Kidney (tissue), 14 donors: ENCODE data around the gene AGAP2. TPM values are rescaled to one million over a fixed set of nuclear protein-coding genes. Genes with fewer than 3 reads are reported as not detected.

Experiments used
- DNase-seq, 5 donors: peaks; one replicate each; pipeline ENCODE4 v3.0.0-alpha.2; 2013 to 2020
- FAIRE-seq: peaks from 2 replicates; lab custom pipeline; 2012; peaks lifted over from hg19 to GRCh38; lab: Jason Lieb, UNC
- H3K27ac ChIP-seq, 2 donors: one replicate each; pipeline ENCODE4 v1.7.0; 2013; ENCODE audit warnings: low read depth in 2 of 2, low read length in 2 of 2, inconsistent platforms in 1 of 2
- H3K27me3 ChIP-seq: one replicate; pipeline ENCODE4 v1.7.1; 2013; ENCODE audit warnings: low read length, inconsistent platforms; ENCODE audit not compliant: control insufficient read depth, insufficient read depth
- H3K36me3 ChIP-seq, 3 donors: one replicate each; pipeline versions ENCODE4 v1.7.0 to v1.7.1; 2013; ENCODE audit warnings: low read length in 3 of 3, control low read depth in 1 of 3, inconsistent platforms in 1 of 3; ENCODE audit not compliant: insufficient read depth in 3 of 3, control insufficient read depth in 2 of 3
- H3K4me1 ChIP-seq, 3 donors: one replicate each; pipeline versions ENCODE4 v1.7.0 to v1.7.1; 2013; ENCODE audit warnings: low read length in 3 of 3, inconsistent platforms in 1 of 3, low read depth in 1 of 3; ENCODE audit not compliant: control insufficient read depth in 2 of 3, insufficient read depth in 2 of 3
- H3K4me3 ChIP-seq, 3 donors: one replicate each; pipeline versions ENCODE4 v1.7.0 to v1.8.1; 2013; ENCODE audit warnings: low read length in 3 of 3, control low read depth in 1 of 3, inconsistent platforms in 1 of 3
- H3K9ac ChIP-seq, 3 donors: one replicate each; pipeline versions ENCODE4 v1.7.0 to v1.7.1; 2013; ENCODE audit warnings: low read length in 3 of 3, control low read depth in 1 of 3, inconsistent platforms in 1 of 3
- H3K9me3 ChIP-seq, 3 donors: one replicate each; pipeline versions ENCODE4 v1.7.0 to v1.7.1; 2013; ENCODE audit warnings: low read length in 3 of 3, control low read depth in 1 of 3, inconsistent platforms in 1 of 3; ENCODE audit not compliant: control insufficient read depth in 2 of 3, insufficient read depth in 1 of 3
- intact Hi-C: fragments of 100-400 bp; cut with DNase I; formaldehyde crosslinking; loops from one replicate; pipeline ENCODE4 v1.11.1; 2022
- polyA plus RNA-seq: library from polyadenylated mRNA; stranded (reverse); fragments of 350-450 nt; fragmentation: Illumina TruSeq; extraction: RNeasy Lipid Tissue Mini Kit (QIAGEN cat#74804); gene quantifications from one replicate; pipeline ENCODE4 v1.2.3, GENCODE V29; 2014; ENCODE audit warnings: low read depth, low replicate concordance; ENCODE audit not compliant: insufficient read depth
- total RNA-seq: library from RNA; stranded (reverse); fragmentation: NEBNext Ultra II Directional; extraction: Animal tissue kit (Norgen Biotek cat#: 25700); gene quantifications from one replicate; pipeline ENCODE4 v1.2.1, GENCODE V29; 2021
- TF ChIP-seq, protein P1 (sequence below): IDR thresholded peaks from 3 replicates; pipeline ENCODE4 v1.5.1; 2012; ENCODE audit warnings: mild to moderate bottlenecking, moderate library complexity, borderline replicate concordance; ENCODE audit not compliant: insufficient read depth; ENCODE audit errors: extremely low read depth
- donor health status: control.
- donor health status: control.
- donor health status: control.
- donor health status: control.
- donor health status: control.
- donor health status: DM: yes; HTN: yes; CAD: no.
- donor health status: Normal renal cell carcinoma (clear cell type).

Gene AGAP2
- total and polyA plus RNA-seq, 2 donors from 2014 or later, result 0.13 to 3.7 TPM

DNA sequence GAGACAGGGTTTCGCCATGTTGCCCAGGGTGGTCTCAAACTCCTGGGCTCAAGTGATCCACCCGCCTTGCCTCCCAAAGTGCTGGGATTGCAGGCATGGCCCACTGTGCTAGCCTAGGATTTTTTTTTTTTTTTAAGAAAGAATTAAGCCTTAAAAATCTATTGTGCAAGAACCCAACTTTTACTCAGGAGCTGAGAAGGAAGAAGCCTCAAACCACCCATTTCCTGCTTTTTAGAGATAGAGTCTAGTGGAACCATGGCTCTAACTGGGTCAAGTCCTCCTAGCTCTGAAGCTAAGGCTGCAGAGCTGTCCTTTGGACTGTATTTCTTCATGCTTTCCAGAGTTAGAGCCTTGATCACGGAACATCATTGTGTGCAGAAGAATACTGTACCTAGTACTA lies 42.7 kb upstream of the AGAP2 start:
- H3K27ac ChIP-seq, result no peak overlapping the region
- DNase-seq, result no peak
- H3K9me3 ChIP-seq, result no peaks in the 10 kb centered on the region
- no peak overlapping the region for H3K9ac ChIP-seq
- intact Hi-C loops, result no loop called here
- FAIRE-seq, result no peak
- H3K4me3 ChIP-seq, result no peak overlapping the region
- H3K4me1 ChIP-seq, result peaks cover 0 to 33% (median 27%) of the 10 kb centered on the region in 3 donors
- no peaks in the 10 kb centered on the region for H3K27me3 ChIP-seq
- TF ChIP-seq, protein P1, sequence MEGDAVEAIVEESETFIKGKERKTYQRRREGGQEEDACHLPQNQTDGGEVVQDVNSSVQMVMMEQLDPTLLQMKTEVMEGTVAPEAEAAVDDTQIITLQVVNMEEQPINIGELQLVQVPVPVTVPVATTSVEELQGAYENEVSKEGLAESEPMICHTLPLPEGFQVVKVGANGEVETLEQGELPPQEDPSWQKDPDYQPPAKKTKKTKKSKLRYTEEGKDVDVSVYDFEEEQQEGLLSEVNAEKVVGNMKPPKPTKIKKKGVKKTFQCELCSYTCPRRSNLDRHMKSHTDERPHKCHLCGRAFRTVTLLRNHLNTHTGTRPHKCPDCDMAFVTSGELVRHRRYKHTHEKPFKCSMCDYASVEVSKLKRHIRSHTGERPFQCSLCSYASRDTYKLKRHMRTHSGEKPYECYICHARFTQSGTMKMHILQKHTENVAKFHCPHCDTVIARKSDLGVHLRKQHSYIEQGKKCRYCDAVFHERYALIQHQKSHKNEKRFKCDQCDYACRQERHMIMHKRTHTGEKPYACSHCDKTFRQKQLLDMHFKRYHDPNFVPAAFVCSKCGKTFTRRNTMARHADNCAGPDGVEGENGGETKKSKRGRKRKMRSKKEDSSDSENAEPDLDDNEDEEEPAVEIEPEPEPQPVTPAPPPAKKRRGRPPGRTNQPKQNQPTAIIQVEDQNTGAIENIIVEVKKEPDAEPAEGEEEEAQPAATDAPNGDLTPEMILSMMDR, result no peak
- H3K36me3 ChIP-seq, result peaks cover 3 to 9% (median 8%) of the 10 kb centered on the region in 3 donors

DNA sequence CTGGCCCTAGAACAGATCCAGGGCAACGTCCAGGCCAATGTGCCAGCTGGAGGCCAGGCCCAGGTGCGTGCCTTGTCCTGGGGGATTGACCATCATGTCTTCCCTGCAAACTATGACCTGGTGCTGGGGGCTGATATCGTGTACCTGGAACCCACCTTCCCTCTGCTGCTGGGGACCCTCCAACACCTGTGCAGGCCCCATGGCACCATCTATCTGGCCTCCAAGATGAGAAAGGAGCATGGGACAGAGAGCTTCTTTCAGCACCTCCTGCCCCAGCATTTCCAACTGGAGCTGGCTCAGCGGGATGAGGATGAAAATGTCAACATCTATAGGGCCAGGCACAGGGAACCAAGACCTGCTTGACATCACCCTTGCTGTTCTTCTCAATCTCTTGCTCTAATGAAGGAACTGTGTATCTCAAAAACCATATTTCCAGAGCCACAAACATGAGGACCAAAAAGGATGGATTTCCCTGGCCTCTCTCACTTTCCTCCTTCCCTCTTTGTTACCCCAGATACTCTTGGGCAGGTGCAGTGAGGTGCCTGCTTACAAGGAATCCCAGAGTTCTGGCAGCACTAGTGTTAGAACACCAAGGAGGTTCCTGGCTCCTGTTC lies 41.8 kb upstream of the AGAP2 start:
- TF ChIP-seq, protein P1, result no peak
- Histone ChIP-seq H3K27me3 (no peaks in the 10 kb centered on the region), H3K36me3 (peaks cover under 1 to 6% (median under 1%) of the 10 kb centered on the region in 3 donors), H3K4me1 (peaks cover 0 to 33% (median 27%) of the 10 kb centered on the region in 3 donors), H3K9me3 (no peaks in the 10 kb centered on the region), H3K4me3 (no peak overlapping the region), H3K27ac (peak overlapping the region; percentile 45 to 84), H3K9ac (no peak overlapping the region)
- FAIRE-seq (no peak), DNase-seq (no peak)
- intact Hi-C loops, result no loop called here

DNA sequence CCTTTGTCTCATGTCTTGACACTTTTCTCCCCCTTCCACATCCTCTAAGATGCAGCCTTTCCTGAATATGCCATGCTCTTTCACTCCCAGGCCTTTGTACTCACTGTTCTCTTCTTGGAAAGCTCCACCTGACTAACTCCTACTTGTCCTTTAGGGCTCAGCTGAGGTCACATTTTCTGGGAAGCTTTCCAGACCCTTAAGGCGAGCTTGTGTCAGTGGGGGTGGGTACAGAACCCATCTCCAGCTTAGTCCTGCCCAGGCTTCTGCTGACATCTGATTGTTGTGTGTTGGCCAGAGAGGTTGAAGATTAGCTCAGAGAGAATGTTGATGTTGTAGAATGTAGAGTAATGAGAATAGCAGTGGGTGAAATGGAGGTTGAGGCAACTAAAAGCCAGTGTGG lies 41.2 kb upstream of the AGAP2 start:
- H3K4me1 ChIP-seq, result peaks cover 0 to 33% (median 27%) of the 10 kb centered on the region in 3 donors
- DNase-seq, result peak in 1 of 5 donors; percentile 33
- no peaks in the 10 kb centered on the region for H3K27me3 ChIP-seq
- H3K9ac ChIP-seq, result no peak overlapping the region
- no peak for FAIRE-seq
- H3K27ac ChIP-seq, result peak overlapping the region; percentile 45 to 84
- H3K4me3 ChIP-seq, result no peak overlapping the region
- no peaks in the 10 kb centered on the region for H3K9me3 ChIP-seq
- TF ChIP-seq, protein P1, result no peak
- H3K36me3 ChIP-seq, result peaks cover 0 to 6% (median 0%) of the 10 kb centered on the region in 3 donors
- intact Hi-C loops, result no loop called here
